Central memory CD8-positive, alpha-beta T cell (primary cell): ENCODE results near the gene TOMT.

ENCODE experiments used
- ATAC-seq: fragments of 150-1000 bp; cut with Tn5 transposase; replicated peaks from 2 replicates; pipeline ENCODE4 v1.10.0; 2022; ENCODE audit warnings: mild to moderate bottlenecking, moderate FRiP score, moderate number of reproducible peaks; ENCODE audit not compliant: poor library complexity, severe bottlenecking; ENCODE audit errors: extremely low read depth
- DNase-seq, 2 donors: peaks; one replicate each; pipeline ENCODE4 v3.0.0; 2021; ENCODE audit warnings: low spot score in 2 of 2
- H3K27ac Mint-ChIP-seq: one replicate; pipeline ENCODE4 v1.8.0; 2022; ENCODE audit warnings: low read depth, mild to moderate bottlenecking, moderate library complexity, mixed read lengths
- H3K27me3 Mint-ChIP-seq: one replicate; pipeline ENCODE4 v1.8.0; 2022; ENCODE audit warnings: mixed read lengths
- H3K36me3 Mint-ChIP-seq: one replicate; pipeline ENCODE4 v1.8.0; 2022; ENCODE audit warnings: mild to moderate bottlenecking, moderate library complexity, mixed read lengths; ENCODE audit not compliant: insufficient read depth
- H3K4me1 Mint-ChIP-seq: one replicate; pipeline ENCODE4 v1.8.0; 2022; ENCODE audit warnings: mixed read lengths
- H3K4me3 Mint-ChIP-seq: one replicate; pipeline ENCODE4 v1.8.0; 2022; ENCODE audit warnings: mild to moderate bottlenecking, moderate library complexity, mixed read lengths
- H3K9me3 Mint-ChIP-seq: one replicate; pipeline ENCODE4 v1.8.0; 2022; ENCODE audit warnings: mixed read lengths

The TOMT gene

DNA sequence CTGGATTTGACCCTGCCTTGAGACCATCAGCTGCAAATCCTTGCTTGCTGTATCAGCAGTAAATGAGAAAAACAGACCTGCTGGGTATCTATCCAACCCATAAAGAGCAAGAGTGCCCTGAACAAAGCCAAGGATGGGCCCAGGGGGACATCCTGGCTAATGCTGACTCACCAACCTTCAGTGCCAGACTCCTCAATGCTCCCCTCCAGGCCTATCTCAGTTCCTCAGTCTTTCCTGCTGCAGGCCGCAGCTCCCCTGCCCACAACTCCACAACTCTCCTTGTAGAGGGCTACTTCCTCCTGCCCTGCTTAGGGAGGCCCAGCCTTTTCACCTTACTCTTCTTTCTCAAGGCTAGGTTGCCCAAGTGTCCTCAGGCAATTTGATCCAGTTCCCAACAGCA, 5.3 kb upstream of the TOMT start:
- H3K9me3 Mint-ChIP-seq, result no peaks in the 10 kb centered on the region
- H3K36me3 Mint-ChIP-seq, result peaks cover 18% of the 10 kb centered on the region
- ATAC-seq (no peak), DNase-seq (no peak)
- H3K27ac Mint-ChIP-seq, result no peak overlapping the region
- no peaks in the 10 kb centered on the region for H3K27me3 Mint-ChIP-seq
- no peak overlapping the region for H3K4me3 Mint-ChIP-seq
- peaks cover 46% of the 10 kb centered on the region for H3K4me1 Mint-ChIP-seq

DNA sequence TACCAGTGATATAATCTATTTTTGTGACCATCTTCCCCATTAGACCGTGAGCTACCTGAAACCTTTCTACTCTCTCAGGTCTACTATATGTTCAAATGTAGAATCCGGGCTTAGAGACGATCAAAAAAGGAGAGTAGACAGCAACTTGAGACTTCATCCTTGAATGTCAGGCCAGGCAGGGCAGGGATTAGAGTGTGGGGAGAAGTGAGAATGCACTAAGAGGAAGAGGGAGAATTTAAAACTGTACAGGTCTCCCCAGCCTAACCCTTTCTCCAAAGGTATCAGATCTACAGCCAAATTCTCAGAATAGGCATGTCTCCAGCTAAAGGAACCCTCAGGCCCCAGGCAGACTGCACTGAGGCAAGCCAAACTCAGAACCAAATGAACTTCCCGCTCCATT, 3.6 kb upstream of the TOMT start:
- peak overlapping the region; percentile 81 for H3K4me3 Mint-ChIP-seq
- H3K9me3 Mint-ChIP-seq, result no peaks in the 10 kb centered on the region
- ATAC-seq (no peak), DNase-seq (no peak)
- H3K4me1 Mint-ChIP-seq, result peaks cover 46% of the 10 kb centered on the region
- no peaks in the 10 kb centered on the region for H3K27me3 Mint-ChIP-seq
- H3K27ac Mint-ChIP-seq, result peak overlapping the region; percentile 86
- peaks cover 17% of the 10 kb centered on the region for H3K36me3 Mint-ChIP-seq

DNA sequence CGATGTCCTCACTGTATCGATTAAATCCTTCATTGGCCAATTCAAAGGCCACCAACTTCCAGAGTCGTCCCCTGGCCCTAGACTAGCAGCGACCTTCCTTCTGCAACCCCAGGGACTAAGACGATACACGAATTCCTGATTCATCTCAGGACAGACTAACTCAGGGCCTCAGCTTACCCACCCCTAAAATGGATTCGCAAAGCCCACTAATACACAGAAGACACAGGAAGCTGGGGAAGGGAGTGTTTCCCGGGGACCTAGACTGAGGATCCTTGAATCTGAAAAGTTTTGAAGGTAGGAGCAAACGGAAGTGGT, 3.1 kb upstream of the TOMT start:
- DNase-seq, result no peak
- Mint-ChIP-seq H3K4me3 (peak overlapping the region; percentile 81), H3K27ac (peak overlapping the region; percentile 86), H3K9me3 (no peaks in the 10 kb centered on the region), H3K36me3 (peaks cover 13% of the 10 kb centered on the region), H3K4me1 (peaks cover 46% of the 10 kb centered on the region), H3K27me3 (no peaks in the 10 kb centered on the region)
- peak; percentile 5 for ATAC-seq

DNA sequence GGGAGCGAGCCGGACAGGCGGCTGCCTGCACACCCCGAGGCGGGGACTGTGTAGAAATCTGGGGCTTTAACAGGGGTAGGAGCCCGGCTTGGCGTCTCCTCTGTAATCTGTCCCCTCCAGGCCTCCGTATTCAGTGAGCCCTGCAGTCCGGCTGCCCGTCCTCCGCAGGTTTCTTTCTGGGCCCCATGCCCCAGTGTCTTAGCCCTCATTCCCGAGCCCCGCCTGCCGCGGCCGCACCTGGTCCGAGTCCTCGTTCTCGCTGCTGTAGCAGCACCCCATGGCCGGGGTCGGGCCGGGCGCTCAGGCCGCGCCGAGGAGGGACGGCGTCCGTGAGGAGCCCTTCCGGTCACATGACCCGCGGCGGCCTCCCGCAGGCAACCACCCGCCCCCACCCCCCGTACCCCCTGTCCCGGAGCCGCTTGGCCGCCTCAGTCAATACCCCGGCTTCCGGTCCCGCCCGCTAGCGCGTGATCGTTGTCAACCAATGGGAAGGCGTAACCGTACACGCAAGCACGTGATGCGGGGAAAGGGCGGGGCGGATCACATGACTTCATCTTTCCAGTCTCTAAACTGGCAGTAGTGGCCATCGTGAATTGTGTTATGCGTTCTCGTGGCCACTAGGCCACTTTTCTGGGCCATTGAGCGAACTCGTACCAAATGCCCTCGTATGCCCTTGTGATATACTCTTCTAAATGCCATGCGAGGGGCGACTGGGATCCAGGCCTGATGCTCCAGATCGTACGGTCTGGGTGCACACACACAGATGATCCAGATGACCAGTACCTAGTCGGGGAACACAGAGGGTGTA, 2.6 kb upstream of the TOMT start, which contains the start of gene LAMTOR1:
TSS of gene LAMTOR1 (minus strand) at position 352 of the 808 bp plus-strand sequence. CDS start at position 279, 73 bp downstream.
- DNase-seq (peak; percentile 95 to 96), ATAC-seq (peak; percentile 98)
- peaks cover 13% of the 10 kb centered on the region for H3K36me3 Mint-ChIP-seq
- H3K27me3 Mint-ChIP-seq, result no peaks in the 10 kb centered on the region
- H3K9me3 Mint-ChIP-seq, result no peaks in the 10 kb centered on the region
- H3K4me1 Mint-ChIP-seq, result peaks cover 40% of the 10 kb centered on the region
- H3K4me3 Mint-ChIP-seq, result peak within 1 kb of the TSS; percentile 81
- peak within 1 kb of the TSS; percentile 86 for H3K27ac Mint-ChIP-seq

DNA sequence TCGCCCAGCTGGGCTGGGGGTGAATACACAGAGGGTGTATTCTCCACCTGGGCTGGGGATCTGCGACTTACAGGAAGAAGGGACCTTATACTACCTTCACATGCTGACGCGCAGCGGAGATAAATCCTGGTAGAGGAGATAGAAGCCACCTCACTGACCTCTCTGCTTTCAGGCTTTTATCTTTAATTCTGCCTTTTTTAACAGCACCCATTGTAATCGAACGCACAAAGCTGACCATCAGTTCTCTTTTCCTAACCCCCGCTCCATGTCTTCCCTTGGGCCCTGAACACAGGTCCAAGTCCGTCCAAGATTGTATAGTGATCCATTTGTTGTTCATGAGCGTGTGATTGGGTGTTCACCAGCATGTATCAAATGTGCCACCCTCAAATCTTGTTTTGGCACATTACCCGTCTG, 2.0 kb upstream of the TOMT start:
- H3K27me3 Mint-ChIP-seq, result no peaks in the 10 kb centered on the region
- H3K4me3 Mint-ChIP-seq, result peak overlapping the region; percentile 81
- H3K36me3 Mint-ChIP-seq, result peaks cover 11% of the 10 kb centered on the region
- no peak for DNase-seq
- H3K9me3 Mint-ChIP-seq, result no peaks in the 10 kb centered on the region
- H3K4me1 Mint-ChIP-seq, result peaks cover 40% of the 10 kb centered on the region
- H3K27ac Mint-ChIP-seq, result peak overlapping the region; percentile 86
- ATAC-seq, result no peak

DNA sequence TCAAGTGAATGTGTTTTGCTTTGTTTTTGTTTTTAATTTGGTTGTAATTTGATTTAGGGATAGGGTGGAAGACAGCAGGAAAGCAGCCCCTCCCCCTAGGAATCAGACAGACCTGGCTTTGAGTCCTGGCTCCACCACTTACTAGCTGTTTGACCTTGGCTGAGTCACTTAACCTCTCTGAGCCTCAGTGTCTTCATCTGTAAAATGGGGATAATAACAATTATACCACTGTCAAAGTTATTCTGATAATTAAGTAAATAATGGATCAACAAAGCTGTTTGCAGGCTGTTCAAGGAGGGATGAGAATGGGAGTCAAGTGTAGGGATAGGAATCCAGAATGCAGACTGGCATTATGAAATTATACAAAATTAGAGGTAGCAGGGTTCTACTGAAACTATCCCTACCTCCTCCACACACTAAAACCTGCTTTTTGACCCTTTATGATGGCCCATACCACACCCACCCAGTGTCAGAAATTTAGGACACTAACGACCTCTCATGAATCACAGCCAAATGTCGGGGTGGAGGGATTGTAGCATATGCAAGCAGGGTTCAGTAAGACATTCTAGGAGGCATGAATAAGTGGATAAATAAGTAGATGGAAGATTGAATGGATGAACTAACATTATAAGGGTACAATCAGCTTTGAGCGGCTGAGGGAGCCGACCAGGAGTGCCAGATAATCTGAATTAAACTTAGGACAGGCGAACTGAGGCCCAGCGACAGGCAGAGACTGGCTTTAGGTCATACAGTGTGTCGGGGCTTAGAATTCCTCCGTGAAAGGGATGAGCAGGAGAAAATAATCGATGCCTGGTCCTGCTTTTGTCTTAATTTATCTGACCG, 5.8 kb downstream of the TOMT start:
- Mint-ChIP-seq H3K4me1 (peaks cover 19% of the 10 kb centered on the region), H3K27ac (peak overlapping the region; percentile 96), H3K9me3 (no peaks in the 10 kb centered on the region), H3K36me3 (peaks cover 15% of the 10 kb centered on the region), H3K27me3 (no peaks in the 10 kb centered on the region), H3K4me3 (peak overlapping the region; percentile 88)
- no peak for ATAC-seq
- no peak for DNase-seq

DNA sequence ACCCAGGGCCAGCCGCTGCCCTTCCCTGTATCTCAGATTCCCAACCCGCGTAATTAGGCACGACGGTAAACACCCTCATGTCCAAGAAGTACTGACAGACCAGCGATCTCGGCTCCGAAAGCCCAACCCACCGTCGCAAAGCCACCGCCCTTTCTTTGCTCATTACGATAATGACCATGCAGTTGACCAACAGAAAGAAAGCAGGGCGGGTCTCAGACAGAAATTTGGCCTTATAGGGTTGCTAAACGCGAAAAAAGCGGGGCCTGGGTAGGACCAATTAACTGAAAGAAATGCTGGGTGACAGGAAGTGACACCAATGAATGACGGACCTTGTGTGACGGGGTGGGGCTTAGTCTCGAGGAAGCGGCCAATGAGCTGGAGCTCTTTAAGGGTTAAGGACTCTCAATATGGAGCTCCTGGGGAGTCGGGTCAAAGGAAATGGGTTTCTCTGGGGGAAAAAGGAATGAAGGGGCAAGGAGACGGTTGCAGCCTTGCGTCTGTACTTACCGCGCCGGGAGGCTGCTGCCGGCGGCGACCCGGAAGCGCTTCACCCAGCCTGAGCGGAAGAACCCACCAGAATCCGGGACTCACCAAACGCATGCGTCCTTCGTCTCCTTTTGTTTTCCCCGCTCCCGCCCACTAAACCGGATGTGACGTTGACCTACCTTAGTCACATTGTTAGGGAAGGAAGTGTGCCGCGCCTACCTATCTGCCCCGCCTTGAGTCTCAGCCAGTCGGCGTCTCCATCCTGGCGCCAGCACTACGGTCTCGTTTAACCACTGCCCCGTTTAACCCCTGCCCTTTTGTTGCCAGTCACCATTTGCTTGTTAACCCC, 6.6 kb downstream of the TOMT start, which contains the start of gene ANAPC15:
TSS of gene ANAPC15 (minus strand) at position 553 of the 835 bp plus-strand sequence. CDS start 1,419 bp downstream, outside the sequence.
- DNase-seq (peak; percentile 93 to 99), ATAC-seq (peak; percentile 90)
- no peaks in the 10 kb centered on the region for H3K9me3 Mint-ChIP-seq
- H3K27me3 Mint-ChIP-seq, result no peaks in the 10 kb centered on the region
- H3K4me3 Mint-ChIP-seq, result peak within 1 kb of the TSS; percentile 88
- H3K4me1 Mint-ChIP-seq, result peaks cover 19% of the 10 kb centered on the region
- peaks cover 15% of the 10 kb centered on the region for H3K36me3 Mint-ChIP-seq
- H3K27ac Mint-ChIP-seq, result peak within 1 kb of the TSS; percentile 96

DNA sequence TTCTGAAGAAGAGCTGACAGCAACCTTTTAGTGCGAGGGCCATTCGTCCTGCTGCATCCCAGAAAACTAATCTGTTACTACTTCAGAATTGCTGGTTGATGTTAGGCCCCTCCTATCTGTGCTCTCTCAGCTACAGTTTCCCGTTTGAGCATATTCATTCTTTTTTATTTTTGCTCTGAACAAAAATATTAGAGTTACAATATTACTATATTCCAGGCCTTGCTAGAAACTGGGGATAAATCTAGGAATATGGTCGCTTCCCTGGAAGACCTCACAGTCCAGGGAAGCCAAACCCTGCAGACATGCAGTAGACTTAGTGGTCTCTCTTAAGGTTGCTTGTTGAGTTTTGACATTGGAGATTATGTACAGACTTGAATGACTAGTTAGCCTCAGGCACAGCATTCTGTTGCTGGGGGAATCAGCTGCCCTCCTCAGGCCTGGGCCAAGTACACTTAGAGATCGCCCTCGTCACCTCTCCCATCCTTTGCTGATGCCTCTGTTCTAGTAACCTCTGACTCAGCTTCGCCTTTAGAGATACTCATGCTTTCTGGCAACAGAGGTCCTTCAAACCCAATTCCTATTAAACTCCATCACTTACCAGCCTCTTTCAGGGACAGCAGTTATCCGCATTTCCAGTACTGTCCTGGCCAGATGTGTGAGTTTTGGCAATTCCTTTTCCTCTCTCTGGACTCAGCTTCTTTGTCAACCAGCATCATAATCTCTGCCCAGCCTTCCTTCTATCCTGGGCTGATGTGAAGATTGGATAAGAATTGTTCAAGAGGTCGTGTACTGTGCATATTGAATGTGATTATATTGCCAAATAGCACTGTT, 7.5 kb downstream of the TOMT start:
- peaks cover 19% of the 10 kb centered on the region for H3K4me1 Mint-ChIP-seq
- H3K9me3 Mint-ChIP-seq, result no peaks in the 10 kb centered on the region
- H3K4me3 Mint-ChIP-seq, result peak overlapping the region; percentile 88
- peak overlapping the region; percentile 96 for H3K27ac Mint-ChIP-seq
- peak; percentile 10 for ATAC-seq
- DNase-seq, result no peak
- peaks cover 15% of the 10 kb centered on the region for H3K36me3 Mint-ChIP-seq
- H3K27me3 Mint-ChIP-seq, result no peaks in the 10 kb centered on the region

DNA sequence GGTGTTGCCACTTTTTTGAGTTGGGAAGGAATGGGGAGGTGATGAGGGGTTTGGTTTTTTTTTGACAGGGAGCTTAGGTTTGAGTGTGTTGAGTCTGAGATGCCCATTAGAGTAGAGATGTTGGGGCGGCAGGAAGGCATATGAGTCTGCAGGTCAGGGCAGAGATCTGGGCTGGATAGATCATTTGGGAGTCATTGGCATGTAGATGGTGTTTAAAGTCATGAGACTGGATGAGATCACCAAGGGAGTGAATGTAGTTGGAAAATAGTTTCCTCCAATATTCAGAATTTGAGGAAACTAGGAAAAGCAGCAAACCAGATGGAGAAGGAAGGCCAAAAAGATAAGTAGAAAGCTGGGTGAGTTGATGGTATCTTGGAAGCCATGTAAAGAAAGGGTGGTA, 8.8 kb downstream of the TOMT start:
- no peak overlapping the region for H3K4me3 Mint-ChIP-seq
- H3K9me3 Mint-ChIP-seq, result no peaks in the 10 kb centered on the region
- peaks cover 19% of the 10 kb centered on the region for H3K4me1 Mint-ChIP-seq
- H3K27me3 Mint-ChIP-seq, result peaks cover 14% of the 10 kb centered on the region
- peak overlapping the region; percentile 3 for H3K27ac Mint-ChIP-seq
- DNase-seq (no peak), ATAC-seq (no peak)
- peaks cover 13% of the 10 kb centered on the region for H3K36me3 Mint-ChIP-seq

DNA sequence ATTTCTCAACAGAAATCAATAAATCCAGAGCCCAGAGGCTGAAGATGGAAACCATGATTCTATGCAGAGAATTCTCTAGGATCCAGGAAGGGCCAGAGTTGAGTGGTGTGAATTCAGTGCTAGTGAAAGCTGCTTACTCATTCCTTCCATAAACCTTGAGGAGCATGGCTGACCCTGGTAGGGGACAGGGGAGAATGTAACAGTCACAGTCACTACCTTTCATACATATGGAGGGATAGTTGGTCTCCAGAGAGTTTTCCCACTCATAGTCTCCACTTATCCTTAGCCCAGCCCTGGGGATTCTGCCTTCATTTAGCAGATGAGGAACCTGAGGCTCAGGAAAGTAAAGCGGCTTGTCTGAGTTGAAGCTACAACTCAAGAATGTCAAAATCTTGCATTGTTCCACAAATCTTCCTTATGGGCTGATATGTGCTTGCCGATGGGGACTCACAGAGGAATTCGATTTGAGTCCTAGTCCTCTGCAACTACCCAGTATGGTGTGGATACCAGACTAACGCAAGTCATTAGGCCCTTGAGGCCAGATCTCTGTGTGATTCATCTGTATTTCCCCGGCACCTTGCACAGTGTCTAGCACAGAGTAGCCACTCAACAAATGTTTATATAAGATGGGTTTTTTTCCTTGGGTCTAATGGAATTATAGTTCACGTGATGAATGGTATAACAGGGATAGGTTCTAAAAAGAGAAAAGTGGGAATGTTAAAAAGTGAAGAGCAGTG, 10.5 kb downstream of the TOMT start:
- H3K36me3 Mint-ChIP-seq, result peaks cover 13% of the 10 kb centered on the region
- H3K4me1 Mint-ChIP-seq, result peaks cover 15% of the 10 kb centered on the region
- H3K4me3 Mint-ChIP-seq, result no peak overlapping the region
- no peak for ATAC-seq
- no peaks in the 10 kb centered on the region for H3K9me3 Mint-ChIP-seq
- H3K27ac Mint-ChIP-seq, result no peak overlapping the region
- DNase-seq, result no peak
- H3K27me3 Mint-ChIP-seq, result peaks cover 22% of the 10 kb centered on the region

DNA sequence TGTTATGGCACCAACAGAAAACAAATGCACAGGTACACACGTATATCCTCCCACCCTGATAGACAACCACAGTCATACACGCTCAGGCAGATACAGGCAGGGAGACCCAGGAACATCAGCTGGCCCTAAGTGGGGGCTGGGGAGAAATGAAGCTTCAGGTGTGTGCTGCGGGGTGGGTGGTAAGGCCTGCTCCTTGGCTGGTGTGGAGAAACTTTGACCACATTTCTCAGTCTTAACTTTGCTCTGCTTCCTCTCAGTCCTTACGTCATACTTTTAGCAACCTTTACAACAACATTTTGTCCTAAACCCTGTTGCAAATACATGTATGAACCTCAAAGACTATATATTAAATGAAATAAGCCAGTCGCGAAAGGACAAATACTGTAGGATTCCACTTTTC, 13.5 kb downstream of the TOMT start:
- Mint-ChIP-seq H3K27ac (no peak overlapping the region), H3K9me3 (no peaks in the 10 kb centered on the region), H3K27me3 (peaks cover 26% of the 10 kb centered on the region), H3K4me3 (no peak overlapping the region), H3K36me3 (peaks cover 2% of the 10 kb centered on the region), H3K4me1 (no peaks in the 10 kb centered on the region)
- ATAC-seq (no peak), DNase-seq (no peak)
